ENCODE data around the gene RFTN2. TPM values are rescaled to one million over a fixed set of nuclear protein-coding genes. Genes with fewer than 3 reads are reported as not detected.

The RFTN2 gene
- total and polyA plus RNA-seq, 2 of the 13 experiments (the other 11 are each of a cell fraction or from before 2014, with no cell fraction given), result not detected

DNA sequence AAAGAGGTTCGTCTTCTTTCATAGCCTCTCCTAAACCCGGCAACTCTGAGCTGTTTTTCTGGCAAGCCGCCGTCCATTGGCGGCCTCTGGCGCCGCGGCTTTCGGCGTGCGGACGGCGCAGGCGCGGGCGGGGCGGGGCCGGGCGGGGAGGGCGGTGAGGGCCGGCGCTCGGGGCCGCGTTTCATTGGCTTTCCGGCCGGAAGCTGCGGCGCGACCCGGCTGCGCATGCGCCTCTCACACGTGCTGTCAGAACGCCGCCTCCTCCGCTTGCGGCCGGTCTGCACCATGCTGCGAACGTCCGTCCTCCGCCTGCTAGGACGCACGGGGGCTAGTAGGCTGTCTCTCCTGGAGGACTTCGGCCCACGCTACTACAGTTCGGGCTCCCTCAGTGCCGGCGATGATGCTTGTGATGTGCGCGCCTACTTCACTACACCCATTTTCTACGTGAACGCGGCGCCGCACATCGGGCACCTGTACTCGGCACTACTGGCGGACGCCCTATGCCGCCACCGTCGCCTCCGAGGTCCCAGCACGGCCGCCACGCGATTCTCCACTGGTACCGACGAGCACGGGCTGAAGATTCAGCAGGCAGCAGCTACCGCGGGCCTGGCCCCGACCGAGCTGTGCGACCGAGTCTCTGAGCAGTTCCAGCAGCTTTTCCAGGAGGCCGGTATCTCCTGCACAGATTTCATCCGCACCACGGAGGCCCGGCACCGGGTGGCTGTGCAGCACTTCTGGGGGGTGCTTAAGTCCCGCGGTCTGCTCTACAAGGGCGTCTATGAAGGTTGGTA, 29.9 kb upstream of the RFTN2 start, which contains the start of gene MARS2 (continued):
- peak; percentile 44; the same call in 1 of the 2 replicates for TF ChIP-seq HIC2 (CRISPR knock-in tag; IDR thresholded peaks at IDR 0.05; ENCODE audit: low read depth)
- 0 out of 2 replicates have a peak, but pooled peaks have one; percentile 4 for TF ChIP-seq RFXAP (CRISPR knock-in tag; IDR thresholded peaks at IDR 0.05; ENCODE audit: borderline replicate concordance)
- no peak for TF ChIP-seq RCOR2 (CRISPR knock-in tag; IDR thresholded peaks at IDR 0.05)
- TF ChIP-seq MYNN (CRISPR knock-in tag; IDR thresholded peaks at IDR 0.05; ENCODE audit: low read depth), result no peak
- TF ChIP-seq NCOA5 (CRISPR knock-in tag; IDR thresholded peaks at IDR 0.05), result no peak
- peak; percentile 45; the same call in 1 of the 2 replicates for TF ChIP-seq PHF21A (CRISPR knock-in tag; IDR thresholded peaks at IDR 0.05)
- no peak; the same call in 1 of the 2 replicates for TF ChIP-seq ZNF484 (CRISPR knock-in tag; IDR thresholded peaks at IDR 0.05; ENCODE audit: borderline replicate concordance, low read depth)
- TF ChIP-seq, protein P1, sequence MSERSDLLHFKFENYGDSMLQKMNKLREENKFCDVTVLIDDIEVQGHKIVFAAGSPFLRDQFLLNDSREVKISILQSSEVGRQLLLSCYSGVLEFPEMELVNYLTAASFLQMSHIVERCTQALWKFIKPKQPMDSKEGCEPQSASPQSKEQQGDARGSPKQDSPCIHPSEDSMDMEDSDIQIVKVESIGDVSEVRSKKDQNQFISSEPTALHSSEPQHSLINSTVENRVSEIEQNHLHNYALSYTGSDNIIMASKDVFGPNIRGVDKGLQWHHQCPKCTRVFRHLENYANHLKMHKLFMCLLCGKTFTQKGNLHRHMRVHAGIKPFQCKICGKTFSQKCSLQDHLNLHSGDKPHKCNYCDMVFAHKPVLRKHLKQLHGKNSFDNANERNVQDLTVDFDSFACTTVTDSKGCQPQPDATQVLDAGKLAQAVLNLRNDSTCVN (CRISPR knock-in tag; IDR thresholded peaks at IDR 0.05; ENCODE audit: borderline replicate concordance), result peak; percentile 62; the same call in 1 of the 2 replicates
- peak; percentile 71; the same call in 1 of the 2 replicates for TF ChIP-seq GATA4 (IDR thresholded peaks at IDR 0.05; ENCODE audit: borderline replicate concordance, low read depth)
- peak; percentile 91 for TF ChIP-seq NRL (CRISPR knock-in tag; IDR thresholded peaks at IDR 0.05; ENCODE audit: borderline replicate concordance)
- peak; percentile 30; the same call in 1 of the 2 replicates for TF ChIP-seq FOXK1 (CRISPR knock-in tag; IDR thresholded peaks at IDR 0.05; ENCODE audit: borderline replicate concordance, low read depth)
- TF ChIP-seq, protein P2, sequence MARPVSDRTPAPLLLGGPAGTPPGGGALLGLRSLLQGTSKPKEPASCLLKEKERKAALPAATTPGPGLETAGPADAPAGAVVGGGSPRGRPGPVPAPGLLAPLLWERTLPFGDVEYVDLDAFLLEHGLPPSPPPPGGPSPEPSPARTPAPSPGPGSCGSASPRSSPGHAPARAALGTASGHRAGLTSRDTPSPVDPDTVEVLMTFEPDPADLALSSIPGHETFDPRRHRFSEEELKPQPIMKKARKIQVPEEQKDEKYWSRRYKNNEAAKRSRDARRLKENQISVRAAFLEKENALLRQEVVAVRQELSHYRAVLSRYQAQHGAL (CRISPR knock-in tag; IDR thresholded peaks at IDR 0.05; ENCODE audit: not compliant biosample characterization), result no peak
- TF ChIP-seq ATF3 (CRISPR knock-in tag; IDR thresholded peaks at IDR 0.05), result no peak
- TF ChIP-seq KLF6 (CRISPR knock-in tag; IDR thresholded peaks at IDR 0.05), result peak; percentile 66; the same call in 1 of the 2 replicates
- TF ChIP-seq NFAT5 (CRISPR knock-in tag; IDR thresholded peaks at IDR 0.05), result 0 out of 2 replicates have a peak, but pooled peaks have one; percentile 8
- peak; percentile 33; the same call in 1 of the 2 replicates for TF ChIP-seq PBX2 (CRISPR knock-in tag; IDR thresholded peaks at IDR 0.05)
- 0 out of 2 replicates have a peak, but pooled peaks have one; percentile 41 for TF ChIP-seq ZFYVE20 (CRISPR knock-in tag; IDR thresholded peaks at IDR 0.05; ENCODE audit: borderline replicate concordance, low read depth)

Data from HepG2 (cell line).